AG10803 (cell line): Measurements from ENCODE around the gene ARL3.
"Not testable (repeated sequence)": the region's sequence is repeated elsewhere in the genome, so short reads cannot be mapped to it uniquely, and the experiment has no call there.

Experiments
- DNase-seq: peaks from one replicate; pipeline ENCODE4 v3.0.0; 2010; ENCODE audit warnings: low read depth
- H3K4me3 ChIP-seq: 2 replicates; pipeline ENCODE4 v1.5.1; 2011; ENCODE audit warnings: mild to moderate bottlenecking, low read length, control low read depth
- TF ChIP-seq, protein P1 (sequence below): conservative IDR thresholded peaks from 2 replicates; pipeline ENCODE4 v1.5.1; 2011; ENCODE audit warnings: mild to moderate bottlenecking, low read length, control low read depth, inconsistent platforms

Gene ARL3

DNA sequence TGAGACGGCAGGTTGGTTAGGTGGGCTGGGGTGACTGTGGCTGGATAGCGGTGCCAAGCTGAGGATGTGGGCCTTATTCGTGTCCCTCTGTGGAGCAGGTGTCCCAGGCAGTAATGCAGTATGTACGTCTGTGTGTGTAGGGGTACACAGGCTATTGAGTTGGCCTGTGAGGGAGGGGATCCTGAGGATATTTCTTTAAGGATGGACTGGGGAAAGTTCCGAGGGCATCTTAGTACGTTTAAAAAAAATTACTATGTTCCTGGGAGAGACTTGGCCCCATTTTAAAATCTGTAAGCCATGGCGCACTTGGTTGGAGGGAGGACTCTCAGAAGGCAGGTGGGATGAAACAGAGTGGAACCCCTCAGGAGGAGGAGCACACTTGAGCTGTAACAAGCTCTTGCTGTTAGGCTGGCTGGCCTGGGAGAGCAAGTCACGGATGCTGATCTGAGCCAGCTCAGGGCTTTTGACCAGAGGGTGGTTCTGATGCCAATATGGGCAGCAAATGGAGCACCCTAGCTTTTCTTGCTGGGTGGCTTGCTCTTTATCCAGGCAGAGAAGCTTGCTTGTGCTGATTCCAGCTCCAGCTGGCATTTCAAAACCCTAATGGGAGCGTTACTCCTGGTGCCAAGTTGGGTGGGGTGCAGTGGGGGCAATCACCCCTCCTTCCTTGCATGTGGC, 30.3 kb upstream of the ARL3 start:
- peak; percentile 50 for DNase-seq
- peak overlapping the region; percentile 100 for H3K4me3 ChIP-seq
- TF ChIP-seq, protein P1, sequence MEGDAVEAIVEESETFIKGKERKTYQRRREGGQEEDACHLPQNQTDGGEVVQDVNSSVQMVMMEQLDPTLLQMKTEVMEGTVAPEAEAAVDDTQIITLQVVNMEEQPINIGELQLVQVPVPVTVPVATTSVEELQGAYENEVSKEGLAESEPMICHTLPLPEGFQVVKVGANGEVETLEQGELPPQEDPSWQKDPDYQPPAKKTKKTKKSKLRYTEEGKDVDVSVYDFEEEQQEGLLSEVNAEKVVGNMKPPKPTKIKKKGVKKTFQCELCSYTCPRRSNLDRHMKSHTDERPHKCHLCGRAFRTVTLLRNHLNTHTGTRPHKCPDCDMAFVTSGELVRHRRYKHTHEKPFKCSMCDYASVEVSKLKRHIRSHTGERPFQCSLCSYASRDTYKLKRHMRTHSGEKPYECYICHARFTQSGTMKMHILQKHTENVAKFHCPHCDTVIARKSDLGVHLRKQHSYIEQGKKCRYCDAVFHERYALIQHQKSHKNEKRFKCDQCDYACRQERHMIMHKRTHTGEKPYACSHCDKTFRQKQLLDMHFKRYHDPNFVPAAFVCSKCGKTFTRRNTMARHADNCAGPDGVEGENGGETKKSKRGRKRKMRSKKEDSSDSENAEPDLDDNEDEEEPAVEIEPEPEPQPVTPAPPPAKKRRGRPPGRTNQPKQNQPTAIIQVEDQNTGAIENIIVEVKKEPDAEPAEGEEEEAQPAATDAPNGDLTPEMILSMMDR, result no peak

DNA sequence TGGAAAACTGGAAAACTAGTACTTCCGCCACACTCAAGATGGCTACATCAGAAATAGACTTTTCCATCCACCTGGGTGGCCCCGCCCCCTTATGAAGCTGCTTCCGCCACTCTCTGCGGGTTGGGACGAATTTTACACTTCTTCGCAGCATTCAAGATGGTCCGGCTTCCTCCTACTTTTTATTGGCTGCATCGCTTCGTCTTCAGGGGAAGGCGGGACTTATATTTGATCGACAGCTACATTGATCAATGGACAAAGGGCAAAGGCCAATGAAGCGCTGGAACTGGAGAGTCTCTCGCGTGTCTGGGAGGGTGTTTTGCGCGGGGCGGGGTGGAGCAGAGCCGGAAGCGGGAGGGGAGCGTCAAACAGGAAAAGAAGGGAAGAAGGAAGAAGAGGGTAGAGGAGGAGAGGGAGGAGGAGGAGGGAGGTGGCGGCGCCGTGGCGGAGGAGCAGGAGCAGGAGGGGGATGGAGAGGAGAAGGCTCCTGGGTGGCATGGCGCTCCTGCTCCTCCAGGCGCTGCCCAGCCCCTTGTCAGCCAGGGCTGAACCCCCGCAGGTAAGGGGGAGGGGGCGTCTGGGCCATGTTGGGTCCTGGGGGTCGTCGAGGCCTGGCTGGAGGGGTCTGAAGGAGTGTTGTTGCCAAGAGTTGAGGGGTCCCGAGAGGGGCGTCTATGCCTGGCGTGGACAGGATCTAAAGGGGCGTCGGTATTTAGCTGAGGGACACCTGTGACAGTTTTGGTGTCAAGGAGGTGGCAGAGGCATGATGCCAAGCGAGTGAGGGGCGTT, 29.6 kb upstream of the ARL3 start, which contains the start of gene WBP1L:
Gene WBP1L, plus strand, starts transcription at position 361 of the 786 bp plus-strand sequence. Its CDS starts 106 bp downstream, at position 467.
- peak within 1 kb of the TSS; percentile 100 for H3K4me3 ChIP-seq
- peak; percentile 100 for DNase-seq
- TF ChIP-seq, protein P1, result no peak

- H3K4me3 ChIP-seq, result peak overlapping the region; percentile 15; the same call in 1 of the 2 replicates
- no peak for DNase-seq
- TF ChIP-seq, protein P1, result no peak
These were observed 28.9 kb upstream of the ARL3 start for GRCh38 chr10:102743078-102743587.

DNA sequence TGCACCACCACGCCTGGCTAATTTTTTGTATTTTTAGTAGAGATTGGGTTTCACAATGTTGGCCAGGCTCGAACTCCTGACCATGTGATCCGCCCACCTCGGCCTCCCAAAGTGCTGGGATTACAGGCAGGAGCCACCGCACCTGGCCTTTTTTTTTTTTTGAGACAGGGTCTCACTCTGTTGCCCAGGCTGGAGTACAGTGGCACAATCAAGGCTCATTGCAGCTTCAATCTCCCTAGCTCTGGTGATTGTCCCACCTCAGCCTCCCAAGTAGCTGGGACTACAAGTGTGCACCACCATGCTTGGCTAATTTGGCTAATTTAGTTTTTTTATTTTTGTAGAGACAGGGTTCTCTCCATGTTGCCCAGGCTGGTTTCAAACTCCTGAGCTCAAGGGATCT, 28.1 kb upstream of the ARL3 start:
- not testable (repeated sequence) for DNase-seq, H3K4me3 ChIP-seq

DNA sequence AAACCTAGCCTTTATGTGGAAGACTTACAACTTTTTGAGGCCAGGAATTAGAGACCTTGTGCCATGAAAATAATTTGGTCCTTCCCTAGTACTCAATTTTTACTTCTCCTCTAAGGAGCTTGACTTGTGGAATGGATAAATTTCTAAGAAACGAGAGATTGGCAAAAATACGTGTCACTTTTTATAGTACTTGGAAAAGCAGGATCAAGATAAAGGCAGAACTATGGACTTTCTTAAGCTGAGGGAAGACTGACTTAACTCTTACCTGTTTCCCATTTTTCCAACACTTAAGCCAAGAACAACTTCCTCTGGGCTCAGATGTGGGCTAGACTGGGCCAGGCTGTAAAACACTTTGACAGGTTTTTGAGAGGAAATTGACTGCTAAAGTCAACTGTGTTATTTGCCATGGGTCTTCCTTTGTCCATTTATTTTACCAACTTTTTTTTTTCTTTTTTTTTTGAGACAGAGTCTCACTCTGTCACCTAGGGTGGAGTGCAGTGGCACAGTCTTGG, 27.6 kb upstream of the ARL3 start:
- TF ChIP-seq, protein P1, result no peak
- no peak for DNase-seq
- no peak overlapping the region for H3K4me3 ChIP-seq

- no peak for DNase-seq
- no peak overlapping the region for H3K4me3 ChIP-seq
- TF ChIP-seq, protein P1, result no peak
These were observed 26.0 kb upstream of the ARL3 start for GRCh38 chr10:102740229-102740628.

DNA sequence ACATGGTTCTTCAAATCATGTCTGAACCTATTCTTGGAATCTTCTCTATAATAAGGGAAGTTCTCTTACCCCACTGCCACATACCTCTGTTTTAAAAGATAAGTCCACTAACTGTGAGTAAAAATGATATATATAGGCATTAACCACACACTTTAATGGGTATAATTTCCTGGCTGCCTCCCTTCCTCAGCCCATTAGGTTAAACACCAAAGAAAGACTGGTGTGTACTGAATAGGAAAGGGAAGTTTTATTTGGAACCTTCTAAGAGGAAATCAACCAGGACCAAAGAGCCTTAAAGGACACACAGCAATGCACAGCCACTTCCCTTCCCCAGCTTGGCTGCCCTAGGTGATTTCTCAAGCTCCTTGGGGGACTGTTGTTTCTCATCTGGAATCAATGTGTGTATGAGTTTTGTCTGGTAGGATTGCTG, 24.5 kb upstream of the ARL3 start:
- peak; percentile 56 for DNase-seq
- no peak overlapping the region for H3K4me3 ChIP-seq
- TF ChIP-seq, protein P1, result no peak
